PC-3 (cell line): Measurements from ENCODE around the gene SYDE1. TPM values are rescaled to one million over a fixed set of nuclear protein-coding genes. Genes with fewer than 3 reads are reported as not detected.

Experiments used
- ATAC-seq: fragments of 200-7000 bp; cut with Tn5 transposase; 2 replicates; pipeline ENCODE4 v1.9.1; 2020; ENCODE audit warnings: mild to moderate bottlenecking, moderate library complexity
- BruUV-seq: library from RNA; stranded (reverse); fragments of 400-500 nt; replicated peaks from 2 replicates; lab custom pipeline; 2021; lab: Mats Ljungman, UMichigan
- CTCF ChIA-PET: fragments of 300-600 bp; sonication (Branson Sonifier 250); formaldehyde crosslinking; loops from one replicate; lab custom pipeline; 2022; ENCODE audit warnings: antibody characterized with exemption; lab: Charles Lee
- POLR2A ChIA-PET: fragments of 300-600 bp; sonication (Branson Sonifier 250); formaldehyde crosslinking; loops from one replicate; lab custom pipeline; 2022; ENCODE audit warnings: antibody characterized with exemption; ENCODE audit not compliant: unreplicated experiment; lab: Charles Lee
- DNase-seq: peaks from one replicate; pipeline ENCODE4 v3.0.0-alpha.2; 2015
- H2AFZ ChIP-seq: fragments of 300-600 bp; sonication (generic); 2 replicates; pipeline ENCODE4 v1.6.0; 2016; ENCODE audit warnings: antibody characterized with exemption, low read length
- H3F3A ChIP-seq: fragments of 300-600 bp; sonication (generic); one replicate; pipeline ENCODE4 v1.6.0; 2017; ENCODE audit warnings: antibody characterized with exemption, low read length, control low read depth, mild to moderate bottlenecking; ENCODE audit not compliant: unreplicated experiment
- H3K27ac ChIP-seq: fragments of 300-600 bp; sonication (generic); 2 replicates; pipeline ENCODE4 v1.5.1; 2016; ENCODE audit warnings: mild to moderate bottlenecking, low read length
- H3K27me3 ChIP-seq: fragments of 300-600 bp; sonication (generic); 2 replicates; pipeline ENCODE4 v1.6.1; 2016; ENCODE audit warnings: low read length, mixed read lengths
- H3K36me3 ChIP-seq: fragments of 300-600 bp; sonication (generic); 2 replicates; pipeline ENCODE4 v1.6.1; 2016; ENCODE audit warnings: low read depth, mixed run types, low read length, mixed read lengths
- H3K4me1 ChIP-seq: fragments of 300-600 bp; sonication (generic); 2 replicates; pipeline ENCODE4 v1.5.1; 2016; ENCODE audit warnings: low read length; ENCODE audit not compliant: insufficient read depth
- H3K4me2 ChIP-seq: fragments of 300-600 bp; sonication (generic); 2 replicates; pipeline ENCODE4 v1.6.0; 2016; ENCODE audit warnings: low read length
- H3K4me3 ChIP-seq: fragments of 300-600 bp; sonication (generic); 2 replicates; pipeline ENCODE4 v1.5.1; 2016; ENCODE audit warnings: mild to moderate bottlenecking, low read length, mixed read lengths
- H3K79me2 ChIP-seq: fragments of 300-600 bp; sonication (generic); 2 replicates; pipeline ENCODE4 v1.6.1; 2017; ENCODE audit warnings: low read length, mixed read lengths
- H3K9ac ChIP-seq: fragments of 300-600 bp; sonication (generic); 2 replicates; pipeline ENCODE4 v1.6.0; 2016; ENCODE audit warnings: mild to moderate bottlenecking, low read length
- H3K9me2 ChIP-seq: fragments of 300-600 bp; sonication (generic); replicated peaks from 2 replicates; pipeline ENCODE4 v1.6.1; 2016; ENCODE audit warnings: mixed run types, low read length, mixed read lengths
- H3K9me3 ChIP-seq: fragments of 300-600 bp; sonication (generic); 2 replicates; pipeline ENCODE4 v1.6.1; 2016; ENCODE audit warnings: low read length, mixed read lengths
- H4K20me1 ChIP-seq: fragments of 300-600 bp; sonication (generic); 2 replicates; pipeline ENCODE4 v1.6.1; 2016; ENCODE audit warnings: low read length, mixed read lengths
- CTCF ChIP-seq: fragments of 300-600 bp; sonication (generic); conservative IDR thresholded peaks from 2 replicates; pipeline ENCODE4 v1.5.1; 2017; ENCODE audit warnings: antibody characterized with exemption, low read depth, mild to moderate bottlenecking, low read length
- EZH2 ChIP-seq: fragments of 300-600 bp; sonication (generic); IDR thresholded peaks from one replicate; pipeline ENCODE4 v1.6.1; 2017; ENCODE audit warnings: antibody characterized with exemption, mild to moderate bottlenecking, low read length; ENCODE audit not compliant: unreplicated experiment
- EZH2phosphoT487 ChIP-seq: fragments of 300-600 bp; sonication (generic); IDR thresholded peaks from 2 replicates; pipeline ENCODE4 v1.6.1; 2018; ENCODE audit warnings: mild to moderate bottlenecking, antibody characterized with exemption, low read length, borderline replicate concordance
- intact Hi-C: fragments of 100-400 bp; cut with micrococcal nuclease; formaldehyde crosslinking; loops from 2 replicates; pipeline ENCODE4 v1.9.0; 2023
- total RNA-seq: library from RNA; depleted of rRNA; stranded (reverse); fragments of >200 nt; gene quantifications from 2 replicates; pipeline ENCODE4 v1.2.3, GENCODE V29; 2014

The SYDE1 gene
- total RNA-seq, 1 experiment from 2014 or later: 13.8 TPM

DNA sequence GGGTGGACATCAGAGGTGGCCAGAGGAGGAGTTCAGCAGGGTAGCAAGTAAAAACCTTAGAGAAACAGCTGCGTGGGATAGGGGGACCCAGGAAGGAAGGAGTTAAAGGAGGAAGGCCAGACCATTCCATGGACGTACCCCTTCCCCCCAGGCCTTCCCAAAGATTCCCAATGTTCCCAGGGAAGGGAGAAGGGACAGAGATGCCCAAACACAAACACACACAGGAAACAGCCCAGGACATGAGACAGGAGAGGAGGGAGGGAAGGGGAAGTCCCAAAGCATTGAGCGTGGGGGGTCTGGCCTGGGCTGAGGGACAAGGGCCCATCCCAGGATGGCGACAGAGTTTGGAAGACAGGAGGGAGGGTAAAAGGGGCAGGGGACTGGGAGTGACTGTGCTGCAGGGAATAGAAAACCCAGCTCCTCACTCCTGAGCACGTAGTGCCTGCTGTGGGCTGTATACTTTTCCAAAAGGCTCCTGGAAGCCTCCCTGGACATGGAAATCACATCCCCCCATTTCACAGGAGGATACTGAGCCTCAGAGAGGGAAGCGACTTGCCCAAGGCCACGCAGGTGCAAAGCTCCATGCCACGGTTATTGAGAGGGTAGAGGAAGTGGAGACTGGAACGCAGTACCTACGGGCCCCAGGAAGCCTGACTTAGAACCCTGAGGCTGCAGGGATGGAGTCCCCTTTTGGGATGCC lies 1.1 kb downstream of the SYDE1 start:
- peak overlapping the region; percentile 73 for H3K4me3 ChIP-seq

DNA sequence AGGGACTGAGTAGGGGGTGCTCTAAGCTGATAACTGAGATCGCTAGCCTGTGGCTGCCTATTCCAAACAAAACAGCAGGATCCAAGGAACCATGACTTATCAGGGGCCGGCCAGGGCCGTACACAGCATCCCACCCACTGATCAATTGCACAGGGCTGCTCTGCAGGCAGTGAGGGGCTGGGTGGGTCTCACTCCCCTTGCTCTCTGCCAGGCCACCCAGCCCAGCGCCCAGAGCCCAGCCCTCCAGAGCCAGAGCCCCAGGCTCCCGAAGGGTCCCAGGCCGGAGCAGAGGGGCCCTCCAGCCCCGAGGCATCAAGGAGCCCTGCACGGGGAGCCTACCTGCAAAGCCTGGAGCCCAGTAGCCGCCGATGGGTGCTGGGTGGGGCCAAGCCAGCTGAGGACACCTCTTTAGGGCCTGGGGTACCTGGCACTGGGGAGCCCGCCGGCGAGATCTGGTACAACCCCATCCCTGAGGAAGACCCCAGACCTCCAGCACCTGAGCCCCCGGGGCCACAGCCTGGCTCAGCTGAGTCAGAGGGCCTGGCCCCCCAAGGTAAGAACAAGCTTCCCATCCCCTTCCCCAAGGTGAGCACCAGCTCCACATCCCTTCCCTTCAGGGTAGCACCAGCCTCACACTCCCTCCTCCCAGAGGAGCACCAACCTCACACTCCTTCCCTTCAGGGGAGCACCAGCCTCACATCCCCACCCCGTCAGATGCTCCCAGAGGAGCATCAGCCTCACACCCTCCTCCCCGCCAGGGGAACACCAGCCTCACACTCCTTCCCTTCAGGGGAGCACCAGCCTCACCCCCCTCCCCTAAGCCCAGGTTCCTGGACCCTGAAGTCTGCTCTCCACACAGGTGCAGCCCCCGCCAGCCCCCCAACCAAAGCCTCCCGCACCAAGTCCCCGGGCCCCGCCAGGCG lies 1.9 kb downstream of the SYDE1 start:
- Histone ChIP-seq H2AFZ (no peak overlapping the region), H3K79me2 (no peaks in the 10 kb centered on the region), H3K27me3 (no peaks in the 10 kb centered on the region), H3K4me3 (no peak overlapping the region), H3K4me2 (no peak overlapping the region), H3K9me2 (no peaks in the 10 kb centered on the region), H3K27ac (no peak overlapping the region), H3K4me1 (peaks cover 5% of the 10 kb centered on the region), H4K20me1 (no peaks in the 10 kb centered on the region), H3F3A (no peaks in the 10 kb centered on the region), H3K9me3 (0 out of 2 replicates have a peak, but pooled peaks cover 5% of the 10 kb centered on the region), H3K36me3 (peaks cover 8% of the 10 kb centered on the region), H3K9ac (no peak overlapping the region)
- ChIA-PET CTCF (no interaction called here), POLR2A (no interaction called here)
- DNase-seq (no peak), ATAC-seq (no peak)
- intact Hi-C loops: no loop called here
- BruUV-seq: no TSS peak
- TF ChIP-seq CTCF: no peak
- TF ChIP-seq EZH2: no peak
- TF ChIP-seq EZH2phosphoT487: no peak

More for the DNA sequence above, 1.1 kb downstream of the SYDE1 start:
- no peaks in the 10 kb centered on the region for H4K20me1 ChIP-seq
- 0 out of 2 replicates have a peak, but pooled peaks cover 6% of the 10 kb centered on the region for H3K9me3 ChIP-seq
- no peaks in the 10 kb centered on the region for H3K27me3 ChIP-seq
- ATAC-seq (peak; percentile 23), DNase-seq (no peak)
- H3K27ac ChIP-seq: no peak overlapping the region
- BruUV-seq: no TSS peak
- ChIA-PET POLR2A (no interaction called here), CTCF (no interaction called here)
- H3K4me2 ChIP-seq: peak overlapping the region; percentile 86
- no peaks in the 10 kb centered on the region for H3F3A ChIP-seq
- TF ChIP-seq CTCF (no peak), EZH2phosphoT487 (no peak), EZH2 (no peak)
- no peaks in the 10 kb centered on the region for H3K9me2 ChIP-seq
- intact Hi-C loops: no loop called here
- H3K4me1 ChIP-seq: peaks cover 5% of the 10 kb centered on the region
- H3K36me3 ChIP-seq: peaks cover 3% of the 10 kb centered on the region
- peak overlapping the region; percentile 64; the same call in 1 of the 2 replicates for H3K9ac ChIP-seq
- 0 out of 2 replicates have a peak overlapping the region, but pooled peaks have one; percentile 13 for H2AFZ ChIP-seq
- H3K79me2 ChIP-seq: no peaks in the 10 kb centered on the region
